ENCODE results near the gene SRD5A3. TPM values are rescaled to one million over a fixed set of nuclear protein-coding genes. Genes with fewer than 3 reads are reported as not detected.

SRD5A3 gene
- total RNA-seq, 1 donor from 2014 or later = 9.5 TPM

- ATAC-seq = no peak
- DNase-seq (ENCODE audit: missing footprints) = no peak
- intact Hi-C loops (cut with DNase I) = no loop called here
These were observed 18.8 kb downstream of the SRD5A3 start for GRCh38 chr4:55364691-55365344.

GRCh38 chr4:55365345-55365728 is 19.3 kb downstream of the SRD5A3 start:
- ATAC-seq (no peak), DNase-seq (ENCODE audit: missing footprints) (no peak)
- intact Hi-C loops (cut with DNase I) = no loop called here

GRCh38 chr4:55366621-55367020 is 20.6 kb downstream of the SRD5A3 start:
- intact Hi-C loops (cut with DNase I) = no loop called here
- ATAC-seq = no peak
- DNase-seq (ENCODE audit: missing footprints) = no peak

- ATAC-seq (no peak), DNase-seq (ENCODE audit: missing footprints) (no peak)
- intact Hi-C loops (cut with DNase I) = no loop called here
These were observed 21.2 kb downstream of the SRD5A3 start for GRCh38 chr4:55367084-55367722.

GRCh38 chr4:55369968-55370367 is 23.9 kb downstream of the SRD5A3 start:
- no peak for DNase-seq (ENCODE audit: missing footprints)
- no peak for ATAC-seq
- intact Hi-C loops (cut with DNase I) = no loop called here

GRCh38 chr4:55372259-55372658 is 26.2 kb downstream of the SRD5A3 start:
- DNase-seq (ENCODE audit: missing footprints) (no peak), ATAC-seq (no peak)
- intact Hi-C loops (cut with DNase I) = no loop called here

GRCh38 chr4:55373461-55373860 is 27.4 kb downstream of the SRD5A3 start:
- no peak for ATAC-seq

GRCh38 chr4:55376698-55377097 is 30.7 kb downstream of the SRD5A3 start:
- ATAC-seq (no peak), DNase-seq (ENCODE audit: missing footprints) (no peak)

More at GRCh38 chr4:55373461-55373860, 27.4 kb downstream of the SRD5A3 start:
- intact Hi-C loops (cut with DNase I) = no loop called here
- no peak for DNase-seq (ENCODE audit: missing footprints)

GRCh38 chr4:55378617-55379467 is 32.8 kb downstream of the SRD5A3 start:
- ATAC-seq (no peak), DNase-seq (ENCODE audit: missing footprints) (no peak)
- intact Hi-C loops (cut with DNase I) = no loop called here

More at GRCh38 chr4:55376698-55377097, 30.7 kb downstream of the SRD5A3 start:
- intact Hi-C loops (cut with DNase I) = no loop called here

- no peak for DNase-seq (ENCODE audit: missing footprints)
- ATAC-seq = no peak
- intact Hi-C loops (cut with DNase I) = no loop called here
These were observed 34.5 kb downstream of the SRD5A3 start for GRCh38 chr4:55380576-55380975.

- intact Hi-C loops (cut with DNase I) = no loop called here
- DNase-seq (ENCODE audit: missing footprints) = no peak
- ATAC-seq = no peak
These were observed 35.5 kb downstream of the SRD5A3 start for GRCh38 chr4:55381502-55381901.

- intact Hi-C loops (cut with DNase I) = no loop called here
- no peak for DNase-seq (ENCODE audit: missing footprints)
- no peak for ATAC-seq
These were observed 36.5 kb downstream of the SRD5A3 start for GRCh38 chr4:55382488-55383003.

GRCh38 chr4:55385201-55385649 is 39.2 kb downstream of the SRD5A3 start:
- ATAC-seq (no peak), DNase-seq (ENCODE audit: missing footprints) (no peak)
- intact Hi-C loops (cut with DNase I) = no loop called here

GRCh38 chr4:55386073-55386472 is 40.0 kb downstream of the SRD5A3 start:
- intact Hi-C loops (cut with DNase I) = no loop called here
- ATAC-seq (no peak), DNase-seq (ENCODE audit: missing footprints) (no peak)

GRCh38 chr4:55386840-55387239 is 40.8 kb downstream of the SRD5A3 start:
- DNase-seq (ENCODE audit: missing footprints) = no peak
- intact Hi-C loops (cut with DNase I) = no loop called here
- no peak for ATAC-seq

GRCh38 chr4:55393461-55394320 is 47.6 kb downstream of the SRD5A3 start:
- DNase-seq (ENCODE audit: missing footprints) (no peak), ATAC-seq (no peak)
- intact Hi-C loops (cut with DNase I) = no loop called here

- intact Hi-C loops (cut with DNase I) = loop anchor here (5.0 kb wide), 2 partner anchors 152 to 457 kb away; partner anchors contain the start of genes CLOCK and EXOC1
- DNase-seq (ENCODE audit: missing footprints) (no peak), ATAC-seq (peak; percentile 1)
These were observed 49.1 kb downstream of the SRD5A3 start for GRCh38 chr4:55395218-55395528.

GRCh38 chr4:55395529-55396307 is 49.7 kb downstream of the SRD5A3 start, which contains the start of gene TMEM165:
TMEM165 (plus strand) TSS chr4:55395957; CDS start chr4:55396190, 233 bp downstream.
- DNase-seq (ENCODE audit: missing footprints) (peak; percentile 96), ATAC-seq (peak; percentile 98)
- intact Hi-C loops (cut with DNase I) = loop anchor here (1.0 to 5.0 kb wide), 3 partner anchors 48 to 457 kb away; partner anchors contain the start of genes CLOCK and EXOC1
